Liver (tissue), 3 donors: ENCODE data around the gene LNX2.

Source experiments
- HNF4G ChIP-seq: IDR thresholded peaks from 2 replicates; pipeline ENCODE4 v1.6.1; 2016; ENCODE audit warnings: antibody characterized with exemption
- JUND ChIP-seq, 2 donors: IDR thresholded peaks; 2 replicates each; pipeline ENCODE4 v1.6.1; 2016; ENCODE audit warnings: antibody characterized with exemption in 2 of 2
- RAD21 ChIP-seq, 2 donors: IDR thresholded peaks; 2 replicates each; pipeline ENCODE4 v1.6.1; 2016; ENCODE audit warnings: antibody characterized with exemption in 2 of 2, mild to moderate bottlenecking in 2 of 2
- TF ChIP-seq, protein P1 (sequence below): IDR thresholded peaks from 2 replicates; pipeline ENCODE4 v1.6.1; 2016; ENCODE audit warnings: antibody characterized with exemption
- TF ChIP-seq, protein P2 (sequence below): fragments of 150-350 bp; IDR thresholded peaks from 2 replicates; pipeline ENCODE4 v1.5.1; 2017; ENCODE audit warnings: improper control_type of control experiment, low read depth, low read length; ENCODE audit not compliant: missing input control
- TF ChIP-seq, protein P3 (sequence below): IDR thresholded peaks from 2 replicates; pipeline ENCODE4 v1.6.1; 2016; ENCODE audit warnings: antibody characterized with exemption
- TF ChIP-seq, protein P4 (sequence below): IDR thresholded peaks from 2 replicates; pipeline ENCODE4 v1.6.1; 2016; ENCODE audit warnings: antibody characterized with exemption
- donor health status: healthy.
- donor health status: healthy.

DNA sequence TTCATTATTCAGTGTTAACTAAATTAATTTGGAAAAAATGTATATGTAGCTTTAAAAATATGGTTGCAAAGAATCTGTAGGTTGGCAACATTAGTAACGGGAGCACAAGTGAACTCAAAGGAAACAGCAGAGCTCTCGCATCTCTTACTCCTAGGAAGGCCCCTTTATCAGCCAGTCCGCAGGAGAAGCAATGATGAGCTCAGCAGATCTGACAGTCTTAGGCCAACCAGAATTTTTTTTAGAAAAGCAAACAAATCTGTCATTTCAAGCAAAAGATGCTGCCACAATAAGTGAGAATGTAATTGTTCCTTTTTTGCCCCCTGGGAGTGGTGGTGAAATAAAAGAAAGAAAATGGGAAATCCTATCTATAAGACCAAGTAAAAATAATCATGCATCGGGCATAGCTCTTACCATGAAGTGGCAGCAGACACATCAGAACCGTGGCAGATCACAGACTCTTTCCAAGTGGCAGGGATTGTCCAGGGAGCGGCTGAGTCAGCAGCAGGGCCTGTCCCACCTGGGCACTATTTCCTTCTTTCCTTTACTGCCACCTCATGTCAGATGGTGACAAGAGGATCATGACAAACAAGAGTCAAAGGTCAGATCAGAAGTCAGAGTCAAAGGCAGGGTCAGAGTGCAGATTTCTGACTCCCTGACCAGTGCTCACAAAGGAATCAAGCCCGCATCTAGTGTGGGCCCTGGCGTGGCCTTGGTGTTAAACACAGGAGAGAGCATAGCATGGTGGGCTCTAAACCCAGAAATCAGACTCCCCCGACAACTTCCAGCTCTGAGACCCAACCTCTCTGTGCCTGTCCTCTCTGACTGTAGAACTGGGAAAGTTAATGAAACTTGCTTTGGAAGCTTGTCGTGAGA, 86.0 kb downstream of the LNX2 start:
- TF ChIP-seq, protein P1, sequence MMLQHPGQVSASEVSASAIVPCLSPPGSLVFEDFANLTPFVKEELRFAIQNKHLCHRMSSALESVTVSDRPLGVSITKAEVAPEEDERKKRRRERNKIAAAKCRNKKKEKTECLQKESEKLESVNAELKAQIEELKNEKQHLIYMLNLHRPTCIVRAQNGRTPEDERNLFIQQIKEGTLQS = no peak
- TF ChIP-seq, protein P2, sequence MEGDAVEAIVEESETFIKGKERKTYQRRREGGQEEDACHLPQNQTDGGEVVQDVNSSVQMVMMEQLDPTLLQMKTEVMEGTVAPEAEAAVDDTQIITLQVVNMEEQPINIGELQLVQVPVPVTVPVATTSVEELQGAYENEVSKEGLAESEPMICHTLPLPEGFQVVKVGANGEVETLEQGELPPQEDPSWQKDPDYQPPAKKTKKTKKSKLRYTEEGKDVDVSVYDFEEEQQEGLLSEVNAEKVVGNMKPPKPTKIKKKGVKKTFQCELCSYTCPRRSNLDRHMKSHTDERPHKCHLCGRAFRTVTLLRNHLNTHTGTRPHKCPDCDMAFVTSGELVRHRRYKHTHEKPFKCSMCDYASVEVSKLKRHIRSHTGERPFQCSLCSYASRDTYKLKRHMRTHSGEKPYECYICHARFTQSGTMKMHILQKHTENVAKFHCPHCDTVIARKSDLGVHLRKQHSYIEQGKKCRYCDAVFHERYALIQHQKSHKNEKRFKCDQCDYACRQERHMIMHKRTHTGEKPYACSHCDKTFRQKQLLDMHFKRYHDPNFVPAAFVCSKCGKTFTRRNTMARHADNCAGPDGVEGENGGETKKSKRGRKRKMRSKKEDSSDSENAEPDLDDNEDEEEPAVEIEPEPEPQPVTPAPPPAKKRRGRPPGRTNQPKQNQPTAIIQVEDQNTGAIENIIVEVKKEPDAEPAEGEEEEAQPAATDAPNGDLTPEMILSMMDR = no peak
- TF ChIP-seq JUND (IDR thresholded peaks at IDR 0.05) (no peak), RAD21 (IDR thresholded peaks at IDR 0.05) (no peak), HNF4G (no peak)
- TF ChIP-seq, protein P3, sequence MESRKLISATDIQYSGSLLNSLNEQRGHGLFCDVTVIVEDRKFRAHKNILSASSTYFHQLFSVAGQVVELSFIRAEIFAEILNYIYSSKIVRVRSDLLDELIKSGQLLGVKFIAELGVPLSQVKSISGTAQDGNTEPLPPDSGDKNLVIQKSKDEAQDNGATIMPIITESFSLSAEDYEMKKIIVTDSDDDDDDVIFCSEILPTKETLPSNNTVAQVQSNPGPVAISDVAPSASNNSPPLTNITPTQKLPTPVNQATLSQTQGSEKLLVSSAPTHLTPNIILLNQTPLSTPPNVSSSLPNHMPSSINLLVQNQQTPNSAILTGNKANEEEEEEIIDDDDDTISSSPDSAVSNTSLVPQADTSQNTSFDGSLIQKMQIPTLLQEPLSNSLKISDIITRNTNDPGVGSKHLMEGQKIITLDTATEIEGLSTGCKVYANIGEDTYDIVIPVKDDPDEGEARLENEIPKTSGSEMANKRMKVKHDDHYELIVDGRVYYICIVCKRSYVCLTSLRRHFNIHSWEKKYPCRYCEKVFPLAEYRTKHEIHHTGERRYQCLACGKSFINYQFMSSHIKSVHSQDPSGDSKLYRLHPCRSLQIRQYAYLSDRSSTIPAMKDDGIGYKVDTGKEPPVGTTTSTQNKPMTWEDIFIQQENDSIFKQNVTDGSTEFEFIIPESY = no peak
- TF ChIP-seq, protein P4, sequence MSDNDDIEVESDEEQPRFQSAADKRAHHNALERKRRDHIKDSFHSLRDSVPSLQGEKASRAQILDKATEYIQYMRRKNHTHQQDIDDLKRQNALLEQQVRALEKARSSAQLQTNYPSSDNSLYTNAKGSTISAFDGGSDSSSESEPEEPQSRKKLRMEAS = no peak
